Lower leg skin (tissue), 4 donors: ENCODE data around the gene INS. TPM values are rescaled to one million over a fixed set of nuclear protein-coding genes. Genes with fewer than 3 reads are reported as not detected.

Source experiments
- DNase-seq, 2 donors: peaks; one replicate each; pipeline ENCODE4 v3.0.0-alpha.2; 2019; ENCODE audit warnings: low spot score in 2 of 2
- H3K4me3 ChIP-seq: fragments of 200-600 bp; sonication (generic); 2 replicates; pipeline ENCODE4 v1.5.1; 2017; ENCODE audit warnings: mild to moderate bottlenecking, low read depth; ENCODE audit not compliant: poor library complexity, severe bottlenecking
- POLR2A ChIP-seq, 2 donors: fragments of 450-650 bp; IDR thresholded peaks; one replicate each; pipeline ENCODE4 v1.6.1; 2016 to 2017; ENCODE audit warnings: antibody characterized with exemption in 2 of 2, mild to moderate bottlenecking in 1 of 2, moderate library complexity in 1 of 2
- WGBS, 2 donors: methylation state at CpG; one replicate each; pipeline ENCODE4 v1.1.5; 2018; 5-methylcytosine and 5-hydroxymethylcytosine counted together
- intact Hi-C: fragments of 100-400 bp; cut with DNase I; formaldehyde crosslinking; loops from one replicate; pipeline ENCODE4 v1.15.0; 2023; ENCODE audit warnings: low total_unique reads
- total RNA-seq, 4 donors: library from RNA; depleted of rRNA; stranded (reverse); fragments of >200 nt; gene quantifications; one replicate each; pipeline ENCODE4 v1.1.0, GENCODE V29; 2016
- TF ChIP-seq, protein P1 (sequence below), 3 donors: fragments of 450-650 bp; IDR thresholded peaks; one replicate each; pipeline ENCODE4 v1.5.1; 2016; ENCODE audit warnings: antibody characterized with exemption in 3 of 3, mild to moderate bottlenecking in 3 of 3, moderate library complexity in 2 of 3

Gene INS
- total RNA-seq, 4 donors from 2014 or later = not detected

DNA sequence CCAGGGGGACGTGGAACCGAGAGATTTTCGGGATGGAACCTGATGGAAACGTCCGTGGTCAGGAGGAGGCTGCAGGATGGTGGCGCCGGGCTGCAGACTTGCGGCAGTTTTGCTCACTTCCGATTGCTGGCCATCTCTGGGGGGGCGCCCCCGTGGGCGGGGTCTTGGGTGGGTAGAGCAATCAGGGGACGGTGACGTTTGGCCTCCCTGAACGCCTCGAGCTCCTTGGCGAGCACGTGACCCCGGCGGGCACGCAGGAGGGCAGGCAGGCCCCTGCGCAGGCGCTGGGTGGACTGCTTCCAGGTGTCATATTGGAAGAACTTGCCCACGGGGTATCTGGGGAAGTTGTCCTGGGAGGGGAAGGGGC, 28.2 kb downstream of the INS start:
- TF ChIP-seq, protein P1, sequence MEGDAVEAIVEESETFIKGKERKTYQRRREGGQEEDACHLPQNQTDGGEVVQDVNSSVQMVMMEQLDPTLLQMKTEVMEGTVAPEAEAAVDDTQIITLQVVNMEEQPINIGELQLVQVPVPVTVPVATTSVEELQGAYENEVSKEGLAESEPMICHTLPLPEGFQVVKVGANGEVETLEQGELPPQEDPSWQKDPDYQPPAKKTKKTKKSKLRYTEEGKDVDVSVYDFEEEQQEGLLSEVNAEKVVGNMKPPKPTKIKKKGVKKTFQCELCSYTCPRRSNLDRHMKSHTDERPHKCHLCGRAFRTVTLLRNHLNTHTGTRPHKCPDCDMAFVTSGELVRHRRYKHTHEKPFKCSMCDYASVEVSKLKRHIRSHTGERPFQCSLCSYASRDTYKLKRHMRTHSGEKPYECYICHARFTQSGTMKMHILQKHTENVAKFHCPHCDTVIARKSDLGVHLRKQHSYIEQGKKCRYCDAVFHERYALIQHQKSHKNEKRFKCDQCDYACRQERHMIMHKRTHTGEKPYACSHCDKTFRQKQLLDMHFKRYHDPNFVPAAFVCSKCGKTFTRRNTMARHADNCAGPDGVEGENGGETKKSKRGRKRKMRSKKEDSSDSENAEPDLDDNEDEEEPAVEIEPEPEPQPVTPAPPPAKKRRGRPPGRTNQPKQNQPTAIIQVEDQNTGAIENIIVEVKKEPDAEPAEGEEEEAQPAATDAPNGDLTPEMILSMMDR (IDR thresholded peaks at IDR 0.05) = no peak
- no peak for TF ChIP-seq POLR2A (IDR thresholded peaks at IDR 0.05)
- DNase-seq = no peak
- intact Hi-C loops = no loop called here
- H3K4me3 ChIP-seq = no peak overlapping the region
- WGBS, 2 donors = 54 to 65% methylated on average over 19 to 24 of the region's 24 CpGs

GRCh38 chr11:2132246-2132645, 28.8 kb downstream of the INS start:
- intact Hi-C loops = no loop called here
- no peak for DNase-seq
- TF ChIP-seq, protein P1 (IDR thresholded peaks at IDR 0.05) = no peak
- no peak for TF ChIP-seq POLR2A (IDR thresholded peaks at IDR 0.05)
- no peak overlapping the region for H3K4me3 ChIP-seq
- WGBS, 2 donors = 60 to 74% methylated on average over 6 of the region's 6 CpGs

- intact Hi-C loops = no loop called here
- no peak for DNase-seq
- WGBS, 2 donors = 84% methylated on average over 28 of the region's 28 CpGs
- no peak for TF ChIP-seq POLR2A (IDR thresholded peaks at IDR 0.05)
- TF ChIP-seq, protein P1 (IDR thresholded peaks at IDR 0.05) = peak in 1 of 3 donors; percentile 19
- no peak overlapping the region for H3K4me3 ChIP-seq
Measured at GRCh38 chr11:2131371-2132236, 29.4 kb downstream of the INS start.

GRCh38 chr11:2130881-2131352, 30.1 kb downstream of the INS start:
- H3K4me3 ChIP-seq = no peak overlapping the region
- 74 to 77% methylated on average over 17 to 18 of the region's 18 CpGs for WGBS, 2 donors
- intact Hi-C loops = no loop called here
- no peak for TF ChIP-seq POLR2A (IDR thresholded peaks at IDR 0.05)
- TF ChIP-seq, protein P1 (IDR thresholded peaks at IDR 0.05) = no peak
- DNase-seq = no peak

DNA sequence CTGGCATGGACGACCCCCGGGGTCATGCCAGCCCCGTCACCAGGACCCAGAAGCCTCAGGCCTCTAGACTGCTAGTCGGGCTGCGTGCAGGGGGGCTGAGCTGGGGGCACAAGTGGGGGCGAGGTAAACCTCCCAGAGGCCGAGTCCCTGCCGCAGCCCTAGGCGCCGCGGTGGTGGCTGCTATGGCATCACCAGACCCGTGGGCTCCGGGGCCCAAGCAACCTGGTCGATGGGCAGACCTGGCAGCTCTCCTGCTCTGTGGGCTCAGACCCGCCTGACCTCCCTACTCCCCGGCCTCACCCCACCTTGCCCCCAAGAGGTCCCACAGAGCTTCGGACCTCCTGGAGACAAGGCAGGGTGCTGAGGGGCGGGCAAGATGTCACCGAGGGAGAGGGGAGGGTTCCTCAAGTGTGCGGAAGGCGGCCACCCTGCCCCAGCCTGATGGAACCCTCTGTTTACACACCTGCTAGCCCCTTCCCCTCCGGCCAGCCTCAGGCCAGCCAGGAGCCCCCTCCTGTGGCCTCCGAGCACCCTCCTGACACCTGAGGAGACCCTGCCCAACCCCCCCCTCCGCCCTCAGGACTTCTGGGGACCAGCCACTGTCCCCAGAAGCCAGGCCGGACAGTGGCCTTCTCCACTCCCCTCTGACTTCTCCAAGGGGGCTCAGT, 31.2 kb downstream of the INS start:
- TF ChIP-seq POLR2A (IDR thresholded peaks at IDR 0.05) = no peak
- TF ChIP-seq, protein P1 (IDR thresholded peaks at IDR 0.05) = no peak
- intact Hi-C loops = no loop called here
- WGBS, 2 donors = 84 to 87% methylated on average over 14 to 22 of the region's 25 CpGs
- no peak overlapping the region for H3K4me3 ChIP-seq
- no peak for DNase-seq
